ENCODE data around the gene TRIM8. TPM values are rescaled to one million over a fixed set of nuclear protein-coding genes. Genes with fewer than 3 reads are reported as not detected.

The TRIM8 gene
- total RNA-seq, 1 experiment from 2014 or later = 37.0 TPM

DNA sequence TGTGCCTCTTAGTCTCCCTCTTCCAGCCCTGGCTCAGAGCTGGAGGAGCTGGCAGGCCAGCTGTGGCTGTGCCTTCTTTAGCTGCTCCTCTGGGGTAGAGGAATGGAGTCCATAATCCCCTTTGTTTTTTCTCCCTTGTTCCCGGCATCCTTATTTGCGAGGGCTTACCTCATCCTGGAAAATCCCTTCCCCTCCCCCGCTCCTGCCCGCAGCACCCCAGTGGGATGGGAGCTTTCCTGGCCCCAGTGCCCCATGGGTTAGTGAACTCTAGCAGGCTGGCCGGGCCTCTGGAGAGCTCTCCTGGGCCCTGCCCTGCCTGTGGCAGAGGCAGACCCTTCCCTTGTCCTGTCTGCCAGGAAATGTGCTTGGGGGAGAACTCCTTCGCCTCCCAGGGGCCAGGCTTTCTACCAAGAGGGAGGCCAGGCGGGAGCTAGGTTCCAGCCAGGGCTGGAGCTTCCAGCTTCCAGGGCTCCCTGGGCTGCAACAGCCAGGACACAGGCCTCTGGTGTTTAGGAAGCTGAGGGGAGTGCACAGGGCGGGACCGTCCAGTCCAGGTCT lies 16.5 kb upstream of the TRIM8 start:
- peaks cover 0 to 4% (median 0%) of the 10 kb centered on the region in 3 experiments; a peak in 4 of 7 replicates for H3K36me3 Mint-ChIP-seq (ENCODE audit: insufficient read depth in 1 of 3, low read depth in 3 of 3)
- no peak overlapping the region for H2AFZ ChIP-seq (ENCODE audit: low read length)
- H3K23ac ChIP-seq (ENCODE audit: insufficient read length, low read depth, low read length) = no peak overlapping the region

More for the DNA sequence above, 16.5 kb upstream of the TRIM8 start:
- Histone ChIP-seq H3K9me3 (ENCODE audit: control insufficient read depth, low read depth, low read length) (no peaks in the 10 kb centered on the region), H2AK5ac (ENCODE audit: insufficient read length, low read length) (peak overlapping the region; percentile 39), H4K5ac (ENCODE audit: insufficient read length, low read depth, low read length) (no peak overlapping the region), H4K20me1 (ENCODE audit: control insufficient read depth, insufficient read depth, insufficient read length) (peaks cover 2% of the 10 kb centered on the region), H3K79me1 (ENCODE audit: insufficient read depth, low read depth, low read length, poor library complexity, severe bottlenecking) (no peaks in the 10 kb centered on the region), H2BK20ac (ENCODE audit: low read depth, low read length, poor library complexity, severe bottlenecking) (no peak overlapping the region), H3T11ph (ENCODE audit: low read length) (peak overlapping the region; percentile 83), H2BK15ac (ENCODE audit: low read depth, low read length) (no peak overlapping the region), H3K4ac (ENCODE audit: low read depth, low read length) (peak overlapping the region; percentile 82), H2BK5ac (ENCODE audit: insufficient read length, low read length) (no peak overlapping the region), H3K27ac (ENCODE audit: insufficient read length, low read depth, low read length) (peak overlapping the region; percentile 13), H4K8ac (replicated peaks; ENCODE audit: insufficient read length, low read depth, low read length) (no peak overlapping the region), H3K56ac (ENCODE audit: insufficient read length, low read depth, low read length) (no peak overlapping the region), H3K4me1 (ENCODE audit: insufficient read depth, low read length) (peaks cover 12% of the 10 kb centered on the region; the same call in 1 of the 2 replicates), H3K23me2 (ENCODE audit: insufficient read length, low read depth, low read length, poor library complexity, severe bottlenecking) (no peaks in the 10 kb centered on the region), H3K4me2 (ENCODE audit: insufficient read depth, insufficient read length, low read length) (no peak overlapping the region), H2BK12ac (ENCODE audit: insufficient read length, low read depth, low read length) (peak overlapping the region; percentile 55), H3K14ac (ENCODE audit: insufficient read depth, low read length) (peak overlapping the region; percentile 97), H2BK120ac (ENCODE audit: low read depth, low read length, poor library complexity, severe bottlenecking) (peak overlapping the region; percentile 84), H3K18ac (ENCODE audit: insufficient read length, low read depth, low read length) (peak overlapping the region; percentile 97), H3K27me3 (ENCODE audit: insufficient read depth, low read length) (no peaks in the 10 kb centered on the region), H3K79me2 (ENCODE audit: insufficient read depth, low read length) (no peaks in the 10 kb centered on the region), H4K91ac (ENCODE audit: insufficient read length, low read depth, low read length) (peak overlapping the region; percentile 17), H3K9ac (ENCODE audit: extremely low read depth, insufficient read length, low read length) (no peak overlapping the region)
- WGBS (ENCODE audit: extremely low coverage, insufficient read length, low lambda C conversion rate) = no CpG with 5 or more reads among the region's 9 CpGs
- Mint-ChIP-seq H3K4me3 (peak overlapping the region in 1 of 2 experiments; percentile 64; a peak in 3 of 5 replicates), H3K27ac (peak overlapping the region; percentile 100), H3K4me1 (peaks cover 71 to 77% of the 10 kb centered on the region in 2 experiments), H3K27me3 (ENCODE audit: low read depth) (no peaks in the 10 kb centered on the region; the same call in 1 of the 2 replicates), H3K9me3 (no peaks in the 10 kb centered on the region)
- DNase-seq = peak; percentile 71
- TF ChIP-seq, protein P1, sequence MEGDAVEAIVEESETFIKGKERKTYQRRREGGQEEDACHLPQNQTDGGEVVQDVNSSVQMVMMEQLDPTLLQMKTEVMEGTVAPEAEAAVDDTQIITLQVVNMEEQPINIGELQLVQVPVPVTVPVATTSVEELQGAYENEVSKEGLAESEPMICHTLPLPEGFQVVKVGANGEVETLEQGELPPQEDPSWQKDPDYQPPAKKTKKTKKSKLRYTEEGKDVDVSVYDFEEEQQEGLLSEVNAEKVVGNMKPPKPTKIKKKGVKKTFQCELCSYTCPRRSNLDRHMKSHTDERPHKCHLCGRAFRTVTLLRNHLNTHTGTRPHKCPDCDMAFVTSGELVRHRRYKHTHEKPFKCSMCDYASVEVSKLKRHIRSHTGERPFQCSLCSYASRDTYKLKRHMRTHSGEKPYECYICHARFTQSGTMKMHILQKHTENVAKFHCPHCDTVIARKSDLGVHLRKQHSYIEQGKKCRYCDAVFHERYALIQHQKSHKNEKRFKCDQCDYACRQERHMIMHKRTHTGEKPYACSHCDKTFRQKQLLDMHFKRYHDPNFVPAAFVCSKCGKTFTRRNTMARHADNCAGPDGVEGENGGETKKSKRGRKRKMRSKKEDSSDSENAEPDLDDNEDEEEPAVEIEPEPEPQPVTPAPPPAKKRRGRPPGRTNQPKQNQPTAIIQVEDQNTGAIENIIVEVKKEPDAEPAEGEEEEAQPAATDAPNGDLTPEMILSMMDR (conservative IDR thresholded peaks at IDR 0.05) = no peak

Data from H9 (cell line).